GM21717 (cell line): ENCODE data around the gene C4BPB.

ENCODE experiments used
- ATAC-seq: cut with Tn5 transposase; IDR thresholded peaks from one replicate; pipeline ENCODE4 v1.9.1; 2021; ENCODE audit warnings: mild to moderate bottlenecking, moderate library complexity; ENCODE audit not compliant: unreplicated experiment

The C4BPB gene

GRCh38 chr1:207081088-207081487, 7.6 kb upstream of the C4BPB start:
- ATAC-seq = no peak

- ATAC-seq = no peak
Observed at GRCh38 chr1:207081806-207082205, 6.9 kb upstream of the C4BPB start.

GRCh38 chr1:207084232-207084631, 4.4 kb upstream of the C4BPB start:
- ATAC-seq = no peak

GRCh38 chr1:207084701-207085180, 3.9 kb upstream of the C4BPB start:
- ATAC-seq = no peak

- no peak for ATAC-seq
Observed at GRCh38 chr1:207085887-207086286, 2.8 kb upstream of the C4BPB start.

GRCh38 chr1:207088161-207088560, 499 bp upstream of the C4BPB start:
- ATAC-seq = no peak

GRCh38 chr1:207089627-207090355, 1.1 kb downstream of the C4BPB start:
- ATAC-seq = no peak

GRCh38 chr1:207091200-207091908, 2.7 kb downstream of the C4BPB start:
- ATAC-seq = no peak

GRCh38 chr1:207093944-207094343, 5.3 kb downstream of the C4BPB start:
- no peak for ATAC-seq

GRCh38 chr1:207097871-207098324, 9.2 kb downstream of the C4BPB start:
- ATAC-seq = peak; percentile 93

- no peak for ATAC-seq
Observed at GRCh38 chr1:207101720-207102119, 13.1 kb downstream of the C4BPB start.

- no peak for ATAC-seq
Observed at GRCh38 chr1:207102146-207102545, 13.5 kb downstream of the C4BPB start.

GRCh38 chr1:207102659-207103058, 14.0 kb downstream of the C4BPB start:
- no peak for ATAC-seq

GRCh38 chr1:207103892-207104373, 15.3 kb downstream of the C4BPB start, which contains the start of gene C4BPA:
Gene C4BPA (plus strand): TSS chr1:207104233. CDS start chr1:207113026, 8,793 bp downstream.
- no peak for ATAC-seq

- no peak for ATAC-seq
Observed at GRCh38 chr1:207109004-207109403, 20.3 kb downstream of the C4BPB start.

- ATAC-seq = no peak
Observed at GRCh38 chr1:207112616-207113296, 24.1 kb downstream of the C4BPB start.

GRCh38 chr1:207115269-207115668, 26.6 kb downstream of the C4BPB start:
- ATAC-seq = no peak

- no peak for ATAC-seq
Observed at GRCh38 chr1:207124389-207124788, 35.7 kb downstream of the C4BPB start.

GRCh38 chr1:207128336-207128921, 39.8 kb downstream of the C4BPB start:
- ATAC-seq = no peak

- no peak for ATAC-seq
Observed at GRCh38 chr1:207129053-207129452, 40.4 kb downstream of the C4BPB start.
